Retinal pigment epithelial cell (primary cell): ENCODE data around the gene STAT3.
"Not testable (repeated sequence)": the region's sequence is repeated elsewhere in the genome, so short reads cannot be mapped to it uniquely, and the experiment has no call there.

ENCODE experiments used
- DNase-seq: peaks from one replicate; pipeline ENCODE4 v3.0.0-alpha.2; 2010; ENCODE audit warnings: low read depth
- H3K4me3 ChIP-seq: 2 replicates; pipeline ENCODE4 v1.5.1; 2011; ENCODE audit warnings: mild to moderate bottlenecking, low read length, control low read depth, moderate library complexity
- TF ChIP-seq, protein P1 (sequence below): conservative IDR thresholded peaks from 2 replicates; pipeline ENCODE4 v1.5.1; 2011; ENCODE audit warnings: low read depth, low read length, control low read depth, inconsistent platforms

Gene STAT3

DNA sequence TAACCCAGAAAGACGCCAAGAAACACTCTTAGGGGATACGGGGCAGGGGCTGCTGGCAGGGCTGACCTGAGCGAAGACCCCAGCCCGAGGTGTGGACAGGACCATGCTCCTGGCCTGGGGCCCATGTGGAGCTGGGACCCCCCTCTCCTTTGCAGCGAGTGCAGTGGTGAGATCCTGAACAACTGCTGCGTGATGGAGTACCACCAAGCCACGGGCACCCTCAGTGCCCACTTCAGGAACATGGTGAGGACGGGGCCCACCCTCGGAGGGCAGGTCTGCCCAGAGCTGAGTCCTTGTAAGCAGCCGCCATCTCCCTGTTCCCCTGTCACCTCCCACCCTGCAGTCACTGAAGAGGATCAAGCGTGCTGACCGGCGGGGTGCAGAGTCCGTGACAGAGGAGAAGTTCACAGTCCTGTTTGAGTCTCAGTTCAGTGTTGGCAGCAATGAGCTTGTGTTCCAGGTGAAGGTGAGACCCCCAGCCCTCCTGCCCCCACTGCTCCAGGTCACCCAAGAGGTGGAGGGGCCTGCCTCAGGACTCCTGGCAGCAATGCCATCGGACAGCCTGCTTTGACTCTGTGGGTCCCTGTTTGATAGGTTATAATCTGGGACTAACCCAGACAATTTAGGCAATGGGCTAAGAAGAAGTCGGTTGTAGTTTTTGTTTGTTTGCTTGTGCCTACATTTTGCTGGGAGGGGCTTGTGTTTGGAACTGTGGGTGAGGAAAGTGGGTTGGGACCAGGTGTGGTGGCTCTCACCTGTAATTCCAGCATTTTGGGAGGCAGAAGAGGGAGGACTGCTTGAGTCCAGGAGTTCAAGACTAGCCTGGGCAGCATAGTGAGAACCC, 83.8 kb downstream of the STAT3 start:
- TF ChIP-seq, protein P1, sequence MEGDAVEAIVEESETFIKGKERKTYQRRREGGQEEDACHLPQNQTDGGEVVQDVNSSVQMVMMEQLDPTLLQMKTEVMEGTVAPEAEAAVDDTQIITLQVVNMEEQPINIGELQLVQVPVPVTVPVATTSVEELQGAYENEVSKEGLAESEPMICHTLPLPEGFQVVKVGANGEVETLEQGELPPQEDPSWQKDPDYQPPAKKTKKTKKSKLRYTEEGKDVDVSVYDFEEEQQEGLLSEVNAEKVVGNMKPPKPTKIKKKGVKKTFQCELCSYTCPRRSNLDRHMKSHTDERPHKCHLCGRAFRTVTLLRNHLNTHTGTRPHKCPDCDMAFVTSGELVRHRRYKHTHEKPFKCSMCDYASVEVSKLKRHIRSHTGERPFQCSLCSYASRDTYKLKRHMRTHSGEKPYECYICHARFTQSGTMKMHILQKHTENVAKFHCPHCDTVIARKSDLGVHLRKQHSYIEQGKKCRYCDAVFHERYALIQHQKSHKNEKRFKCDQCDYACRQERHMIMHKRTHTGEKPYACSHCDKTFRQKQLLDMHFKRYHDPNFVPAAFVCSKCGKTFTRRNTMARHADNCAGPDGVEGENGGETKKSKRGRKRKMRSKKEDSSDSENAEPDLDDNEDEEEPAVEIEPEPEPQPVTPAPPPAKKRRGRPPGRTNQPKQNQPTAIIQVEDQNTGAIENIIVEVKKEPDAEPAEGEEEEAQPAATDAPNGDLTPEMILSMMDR = no peak
- no peak for DNase-seq
- no peak overlapping the region for H3K4me3 ChIP-seq

DNA sequence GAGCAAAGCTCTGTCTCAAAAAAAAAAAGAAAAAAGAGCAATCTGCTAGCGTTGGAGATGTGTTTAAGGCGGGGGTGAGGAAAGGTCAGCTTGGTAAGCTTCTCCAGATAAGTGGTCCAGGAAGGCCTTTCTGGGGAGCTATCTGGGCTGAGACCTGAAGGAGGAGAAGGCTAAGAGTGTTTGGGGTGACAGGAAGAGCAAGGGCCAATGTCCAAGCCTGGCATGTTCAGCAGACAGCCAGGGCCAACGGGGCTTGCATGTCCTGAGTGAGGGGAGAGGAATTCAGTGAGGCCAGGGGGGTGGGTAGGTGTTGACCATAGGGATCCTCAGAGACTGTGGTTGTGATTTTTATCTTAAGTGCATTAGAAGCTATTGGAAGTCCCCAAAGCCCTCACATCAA, 84.5 kb downstream of the STAT3 start:
- no peak for DNase-seq
- TF ChIP-seq, protein P1 = no peak
- H3K4me3 ChIP-seq = no peak overlapping the region

DNA sequence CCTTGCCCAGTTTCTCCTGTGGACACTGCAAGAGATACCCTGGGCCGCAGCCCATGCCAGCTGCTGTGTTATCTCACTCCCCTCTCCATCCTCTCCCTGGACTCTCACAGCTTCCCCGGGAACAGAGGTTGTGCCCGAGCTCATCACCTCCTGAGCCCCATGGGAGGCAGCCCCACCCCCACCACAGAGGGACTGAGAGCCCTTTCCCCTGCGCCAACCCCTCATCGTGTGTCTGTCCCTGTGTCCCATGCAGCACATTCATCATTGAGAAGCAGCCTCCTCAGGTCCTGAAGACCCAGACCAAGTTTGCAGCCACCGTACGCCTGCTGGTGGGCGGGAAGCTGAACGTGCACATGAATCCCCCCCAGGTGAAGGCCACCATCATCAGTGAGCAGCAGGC, 87.2 kb downstream of the STAT3 start:
- DNase-seq = no peak
- TF ChIP-seq, protein P1 = no peak

DNA sequence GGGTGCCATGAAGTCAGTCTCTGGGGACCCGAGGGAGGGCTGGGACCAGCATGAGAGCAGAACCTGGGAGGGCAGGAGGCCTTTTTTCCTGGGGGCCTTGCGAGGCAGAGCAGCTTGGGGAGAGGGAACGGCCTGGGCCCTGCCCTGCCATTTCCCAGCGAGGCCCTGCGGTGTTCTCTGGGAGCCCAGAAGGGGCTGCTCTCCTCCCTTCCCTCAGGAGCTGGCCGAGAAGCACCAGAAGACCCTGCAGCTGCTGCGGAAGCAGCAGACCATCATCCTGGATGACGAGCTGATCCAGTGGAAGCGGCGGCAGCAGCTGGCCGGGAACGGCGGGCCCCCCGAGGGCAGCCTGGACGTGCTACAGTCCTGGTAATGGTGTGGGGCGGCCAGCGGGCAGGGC, 88.3 kb downstream of the STAT3 start:
- DNase-seq, H3K4me3 ChIP-seq: not testable (repeated sequence)

More for the DNA sequence above, 87.2 kb downstream of the STAT3 start:
- no peak overlapping the region for H3K4me3 ChIP-seq

DNA sequence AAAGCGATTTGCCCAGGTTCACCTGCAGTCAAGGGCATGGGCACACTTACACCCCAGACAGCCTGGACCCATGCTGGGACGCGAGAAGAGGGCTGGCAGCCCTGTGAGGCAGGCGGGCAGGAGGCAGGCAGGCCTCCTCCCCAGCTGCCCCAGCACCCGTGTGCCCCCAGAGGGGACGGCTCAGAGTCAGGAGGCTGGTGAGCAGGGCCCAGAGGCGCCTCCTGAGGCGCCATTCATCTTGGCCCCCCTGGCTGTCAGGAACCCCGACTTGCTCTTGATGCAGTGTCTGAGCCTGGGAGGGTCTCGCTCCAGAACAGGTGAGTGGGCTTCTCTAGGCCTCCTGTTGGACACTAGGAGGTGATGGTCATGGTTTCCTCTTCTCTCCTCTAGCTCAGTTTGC, 88.9 kb downstream of the STAT3 start:
- not testable (repeated sequence) for H3K4me3 ChIP-seq, DNase-seq

DNA sequence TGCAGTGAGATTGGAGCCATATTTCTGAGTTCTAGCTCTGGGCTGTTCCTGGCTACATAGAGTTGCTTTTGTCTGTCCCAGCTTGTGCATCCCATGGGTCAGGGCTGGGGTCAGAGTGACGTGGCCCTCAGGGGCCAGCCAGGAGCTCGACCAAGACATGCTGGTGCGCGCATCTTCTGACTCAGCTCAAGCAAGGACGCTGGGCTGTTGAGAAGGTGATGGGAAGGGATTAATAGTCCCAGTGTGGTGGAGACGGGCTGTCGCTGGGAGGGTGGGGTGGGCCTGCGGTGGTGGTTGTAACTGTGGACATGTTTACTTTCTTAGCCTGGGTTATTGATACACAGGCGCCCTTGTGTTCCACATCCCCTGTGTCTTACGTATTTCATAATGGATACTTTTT, 90.5 kb downstream of the STAT3 start:
- H3K4me3 ChIP-seq, DNase-seq: not testable (repeated sequence)

DNA sequence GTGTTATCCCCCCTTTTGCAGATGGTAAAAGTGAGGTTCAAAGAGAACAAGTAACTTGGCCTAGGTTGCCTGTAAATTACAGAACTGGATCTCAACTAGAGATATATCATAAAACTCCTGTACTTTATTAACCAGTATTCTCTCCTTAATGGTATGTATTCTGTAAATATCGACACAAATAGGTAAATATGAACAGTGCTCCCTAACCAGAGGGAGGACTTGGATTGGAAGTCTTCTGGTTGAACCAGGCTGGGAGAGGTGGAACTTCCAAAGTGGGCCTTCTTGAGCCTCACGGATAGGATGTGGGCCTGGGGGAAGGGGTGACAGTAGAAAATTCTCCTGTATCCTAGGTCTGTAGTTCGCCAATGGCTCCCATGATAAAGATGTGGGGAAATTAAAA, 92.2 kb downstream of the STAT3 start:
- TF ChIP-seq, protein P1 = no peak
- no peak overlapping the region for H3K4me3 ChIP-seq
- no peak for DNase-seq

DNA sequence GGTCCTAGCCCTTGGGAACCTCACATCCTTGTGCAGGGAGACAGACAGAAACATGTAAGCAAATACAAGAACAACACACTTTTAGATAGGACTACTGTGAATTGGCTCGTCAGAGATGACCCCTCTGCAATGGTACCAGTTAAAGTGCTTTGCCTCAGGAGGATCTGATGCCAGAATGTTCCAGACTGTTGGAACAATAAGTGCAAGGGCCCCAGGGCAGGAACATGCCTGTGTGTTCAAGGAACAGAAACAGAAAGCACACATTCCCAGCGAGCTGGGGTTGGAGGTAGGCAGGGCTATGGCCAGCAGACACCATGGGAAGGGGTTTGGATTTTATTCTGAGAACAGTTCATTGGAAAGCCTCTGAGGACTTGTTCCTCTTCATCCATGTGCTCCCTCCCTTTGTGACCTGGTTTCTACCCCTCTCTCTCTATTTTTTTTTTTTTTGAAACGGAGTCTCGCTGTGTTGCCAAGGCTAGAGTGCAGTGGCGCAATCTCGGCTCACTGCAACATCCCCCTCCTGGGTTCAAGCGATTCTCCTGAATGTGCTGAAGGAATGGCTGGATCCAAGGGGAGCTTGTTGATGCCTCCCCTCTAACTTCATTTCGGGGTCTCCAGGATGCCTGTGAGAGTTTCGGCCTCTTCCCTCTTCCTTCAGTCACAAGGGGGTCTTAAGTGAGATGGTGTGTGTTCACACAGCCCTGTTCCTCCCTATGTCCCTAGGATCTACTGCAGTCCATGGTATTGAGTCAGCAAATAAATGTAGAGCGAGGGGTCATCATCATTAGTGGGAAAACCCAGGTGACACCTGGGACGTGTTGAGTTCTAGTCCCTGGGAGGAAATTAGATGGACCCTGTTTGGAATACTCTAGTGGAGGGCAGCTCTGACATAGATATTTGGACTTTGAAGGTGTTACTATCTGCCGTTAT, 93.5 kb downstream of the STAT3 start:
- no peak for DNase-seq
- no peak overlapping the region for H3K4me3 ChIP-seq
- TF ChIP-seq, protein P1 = no peak
